CD14-positive monocyte (primary cell): Measurements from ENCODE around the gene NBPF4. TPM values are rescaled to one million over a fixed set of nuclear protein-coding genes. Genes with fewer than 3 reads are reported as not detected.
A peak's percentile ranks its signal among the peaks of the same experiment; 100 is the strongest.

ENCODE experiments used
- DNase-seq, 3 donors: peaks; one replicate each; pipeline ENCODE4 v3.0.0-alpha.2; 2011 to 2022
- H2AFZ ChIP-seq: 2 replicates; pipeline ENCODE4 v1.6.0; 2012; ENCODE audit warnings: mild to moderate bottlenecking, low read depth, low read length, inconsistent platforms; ENCODE audit not compliant: insufficient read depth, poor library complexity, severe bottlenecking
- H3K27ac ChIP-seq, 2 donors: 1 replicate in 1 of 2; 2 replicates in 1 of 2; pipeline ENCODE4 v1.5.1; 2012 to 2013; ENCODE audit warnings: low read length in 2 of 2, control low read depth in 1 of 2, inconsistent platforms in 1 of 2, low read depth in 1 of 2, mild to moderate bottlenecking in 1 of 2
- H3K27me3 ChIP-seq, 2 donors: one replicate each; pipeline versions ENCODE4 v1.6.0 to v1.6.1; 2011 to 2013; ENCODE audit warnings: low read length in 2 of 2; ENCODE audit not compliant: control insufficient read depth in 2 of 2, insufficient read depth in 2 of 2
- H3K36me3 ChIP-seq, 2 donors: replicated peaks in 1 of 2; 1 replicate in 1 of 2; 2 replicates in 1 of 2; pipeline versions ENCODE4 v1.5.1 to v1.6.1; 2012 to 2013; ENCODE audit warnings: low read length in 2 of 2, control low read depth in 1 of 2, inconsistent platforms in 1 of 2, mild to moderate bottlenecking in 1 of 2; ENCODE audit not compliant: insufficient read depth in 2 of 2, control insufficient read depth in 1 of 2
- H3K4me1 ChIP-seq, 2 donors: 1 replicate in 1 of 2; 2 replicates in 1 of 2; pipeline versions ENCODE4 v1.5.1 to v1.6.1; 2012 to 2013; ENCODE audit warnings: low read length in 2 of 2, control low read depth in 1 of 2, inconsistent platforms in 1 of 2, mild to moderate bottlenecking in 1 of 2, moderate library complexity in 1 of 2; ENCODE audit not compliant: insufficient read depth in 2 of 2, control insufficient read depth in 1 of 2
- H3K4me2 ChIP-seq: replicated peaks from 2 replicates; pipeline ENCODE3; 2012; ENCODE audit warnings: low read length, moderate library complexity, mild to moderate bottlenecking; ENCODE audit not compliant: poor library complexity, severe bottlenecking; ENCODE audit errors: extremely low read depth
- H3K4me3 ChIP-seq, 3 experiments: fragments of 200-600 bp in 1 of 3; sonication (generic) in 1 of 3; replicated peaks in 1 of 3; 1 replicate in 2 of 3; 2 replicates in 1 of 3; pipeline ENCODE4 v1.5.1; 2011 to 2013; ENCODE audit warnings: low read length in 3 of 3, mild to moderate bottlenecking in 3 of 3, control low read depth in 2 of 3, low read depth in 2 of 3, inconsistent platforms in 1 of 3, moderate library complexity in 1 of 3
- H3K79me2 ChIP-seq: 2 replicates; pipeline ENCODE4 v1.6.0; 2012; ENCODE audit warnings: mild to moderate bottlenecking, control low read depth, inconsistent platforms, low read length, moderate library complexity; ENCODE audit not compliant: insufficient read depth
- H3K9ac ChIP-seq: 2 replicates; pipeline ENCODE4 v1.6.0; 2017; ENCODE audit warnings: low read length, mild to moderate bottlenecking; ENCODE audit not compliant: insufficient read depth, poor library complexity, severe bottlenecking
- H3K9me3 ChIP-seq, 2 donors: replicated peaks in 1 of 2; 1 replicate in 1 of 2; 2 replicates in 1 of 2; pipeline versions ENCODE4 v1.5.1 to v1.6.1; 2012 to 2013; ENCODE audit warnings: low read length in 2 of 2, control low read depth in 1 of 2; ENCODE audit not compliant: control insufficient read depth in 1 of 2, insufficient read depth in 1 of 2
- H4K20me1 ChIP-seq: 2 replicates; pipeline ENCODE4 v1.6.0; 2012; ENCODE audit warnings: mild to moderate bottlenecking, low read length, control low read depth, moderate library complexity; ENCODE audit not compliant: insufficient read depth
- H3K27ac Mint-ChIP-seq, 7 donors: one replicate each; pipeline ENCODE4 v1.8.0; 2020; ENCODE audit warnings: mild to moderate bottlenecking in 7 of 7, mixed read lengths in 7 of 7, moderate library complexity in 6 of 7, inconsistent platforms in 2 of 7
- H3K27me3 Mint-ChIP-seq, 3 donors: one replicate each; pipeline ENCODE4 v1.8.0; 2021 to 2022; ENCODE audit warnings: low read depth in 3 of 3, mild to moderate bottlenecking in 3 of 3, mixed read lengths in 3 of 3, moderate library complexity in 3 of 3, inconsistent platforms in 1 of 3
- H3K36me3 Mint-ChIP-seq, 2 donors: one replicate each; pipeline ENCODE4 v1.8.0; 2020; ENCODE audit warnings: mixed read lengths in 2 of 2, inconsistent platforms in 1 of 2, mild to moderate bottlenecking in 1 of 2
- H3K4me1 Mint-ChIP-seq: one replicate; pipeline ENCODE4 v1.8.0; 2020; ENCODE audit warnings: mild to moderate bottlenecking, mixed read lengths
- H3K4me3 Mint-ChIP-seq, 2 donors: one replicate each; pipeline ENCODE4 v1.8.0; 2020; ENCODE audit warnings: mild to moderate bottlenecking in 2 of 2, mixed read lengths in 2 of 2, moderate library complexity in 1 of 2
- H3K9me3 Mint-ChIP-seq, 7 donors: one replicate each; pipeline ENCODE4 v1.8.0; 2020 to 2022; ENCODE audit warnings: mixed read lengths in 7 of 7, mild to moderate bottlenecking in 6 of 7, moderate library complexity in 6 of 7, inconsistent platforms in 2 of 7
- CTCF ChIP-seq: fragments of 200-600 bp; IDR thresholded peaks from one replicate; pipeline ENCODE4 v1.8.0; 2022; ENCODE audit warnings: antibody characterized with exemption, mild to moderate bottlenecking
- WGBS: methylation state at CpG from one replicate; pipeline ENCODE4 v1.1.5; 2013; ENCODE audit warnings: missing lambda C conversion rate; ENCODE audit not compliant: insufficient coverage; 5-methylcytosine and 5-hydroxymethylcytosine counted together
- intact Hi-C, 2 donors: fragments of 100-400 bp; cut with micrococcal nuclease; formaldehyde crosslinking; loops; one replicate each; pipeline versions ENCODE4 v1.15.0 to v1.15.1; 2023
- polyA plus RNA-seq, 3 donors: library from polyadenylated mRNA; depleted of rRNA in 1 of 3; unstranded in 2 of 3; stranded (reverse) in 1 of 3; fragments of 300-500 nt in 2 of 3; fragments of >200 nt in 1 of 3; fragmentation: Illumina TruSeq in 2 of 3; gene quantifications; 1 replicate in 2 of 3; 2 replicates in 1 of 3; pipeline ENCODE4 v1.2.3, GENCODE V29; 2012 to 2021

Gene NBPF4
- polyA plus RNA-seq, 3 donors, result not detected

GRCh38 chr1:108199781-108200686 is 43.8 kb downstream of the NBPF4 start, which contains the start of gene SLC25A24:
Gene SLC25A24 (minus strand): TSS chr1:108200343. CDS start chr1:108200138, 205 bp downstream.
- Histone ChIP-seq H3K36me3 (peaks cover 7 to 28% of the 10 kb centered on the region in 2 donors), H3K4me3 (peak within 1 kb of the TSS; percentile 88 to 97 (median 96)), H4K20me1 (peaks cover 30% of the 10 kb centered on the region), H3K9me3 (no peaks in the 10 kb centered on the region), H3K4me2 (peak within 1 kb of the TSS; percentile 91), H2AFZ (peak within 1 kb of the TSS; percentile 99), H3K79me2 (peaks cover 50% of the 10 kb centered on the region), H3K27ac (peak within 1 kb of the TSS; percentile 92), H3K4me1 (peaks cover 20 to 36% of the 10 kb centered on the region in 2 donors), H3K9ac (peak within 1 kb of the TSS; percentile 90), H3K27me3 (no peaks in the 10 kb centered on the region)
- peak within 1 kb of the TSS; percentile 90 to 94 for H3K4me3 Mint-ChIP-seq
- under 1% methylated on average over 96 of the region's 97 CpGs for WGBS
- peaks cover 0 to 12% (median 5%) of the 10 kb centered on the region in 7 donors for H3K9me3 Mint-ChIP-seq
- TF ChIP-seq CTCF, result no peak
- peaks cover 45% of the 10 kb centered on the region for H3K4me1 Mint-ChIP-seq
- intact Hi-C loops, result no loop called here
- peak within 1 kb of the TSS; percentile 90 to 96 (median 92) for H3K27ac Mint-ChIP-seq
- DNase-seq, result peak; percentile 52 to 65 (median 58)
- peaks cover 0 to 3% (median 0%) of the 10 kb centered on the region in 3 donors for H3K27me3 Mint-ChIP-seq
- peaks cover 17 to 26% of the 10 kb centered on the region in 2 donors for H3K36me3 Mint-ChIP-seq

GRCh38 chr1:108199201-108199691 is 44.6 kb downstream of the NBPF4 start:
- H3K36me3 Mint-ChIP-seq, result peaks cover 22 to 34% of the 10 kb centered on the region in 2 donors
- H2AFZ ChIP-seq, result peak overlapping the region; percentile 99
- no peak for TF ChIP-seq CTCF

More at GRCh38 chr1:108199201-108199691, 44.6 kb downstream of the NBPF4 start:
- peaks cover 15 to 36% of the 10 kb centered on the region in 2 donors for H3K36me3 ChIP-seq
- peak overlapping the region; percentile 91 for H3K4me2 ChIP-seq
- peaks cover 38% of the 10 kb centered on the region for H4K20me1 ChIP-seq
- peak overlapping the region; percentile 90 to 96 (median 92) for H3K27ac Mint-ChIP-seq
- H3K4me1 Mint-ChIP-seq, result peaks cover 45% of the 10 kb centered on the region
- peaks cover 0 to 12% (median 3%) of the 10 kb centered on the region in 7 donors for H3K9me3 Mint-ChIP-seq
- DNase-seq, result peak in 2 of 3 donors; percentile 29 to 30
- peaks cover 0 to 1% (median 0%) of the 10 kb centered on the region in 3 donors for H3K27me3 Mint-ChIP-seq
- H3K9ac ChIP-seq, result peak overlapping the region; percentile 90
- peaks cover 57% of the 10 kb centered on the region for H3K79me2 ChIP-seq
- no peaks in the 10 kb centered on the region for H3K27me3 ChIP-seq
- peak overlapping the region; percentile 92 for H3K27ac ChIP-seq
- no peaks in the 10 kb centered on the region for H3K9me3 ChIP-seq
- peak overlapping the region; percentile 71 to 97 (median 88) for H3K4me3 ChIP-seq
- intact Hi-C loops, result no loop called here
- H3K4me3 Mint-ChIP-seq, result peak overlapping the region; percentile 90 to 94
- H3K4me1 ChIP-seq, result peaks cover 20 to 36% of the 10 kb centered on the region in 2 donors
- WGBS, result 0% methylated on average over 7 of the region's 9 CpGs
